Activated CD8-positive, alpha-beta memory T cell treated with anti-CD3 and anti-CD28 coated beads for 48 hours (primary cell): ENCODE results near the gene PNPLA1.
A peak's percentile ranks its signal among the peaks of the same experiment; 100 is the strongest.
"Not testable (repeated sequence)": the region's sequence is repeated elsewhere in the genome, so short reads cannot be mapped to it uniquely, and the experiment has no call there.

Source experiments
- DNase-seq, 3 experiments: peaks; one replicate each; pipeline ENCODE4 v3.0.0-alpha.2; 2020; ENCODE audit warnings: low read depth in 2 of 3, low spot score in 2 of 3

The PNPLA1 gene

GRCh38 chr6:36334832-36335459 lies 65.1 kb downstream of the PNPLA1 start:
- no peak for DNase-seq

DNA sequence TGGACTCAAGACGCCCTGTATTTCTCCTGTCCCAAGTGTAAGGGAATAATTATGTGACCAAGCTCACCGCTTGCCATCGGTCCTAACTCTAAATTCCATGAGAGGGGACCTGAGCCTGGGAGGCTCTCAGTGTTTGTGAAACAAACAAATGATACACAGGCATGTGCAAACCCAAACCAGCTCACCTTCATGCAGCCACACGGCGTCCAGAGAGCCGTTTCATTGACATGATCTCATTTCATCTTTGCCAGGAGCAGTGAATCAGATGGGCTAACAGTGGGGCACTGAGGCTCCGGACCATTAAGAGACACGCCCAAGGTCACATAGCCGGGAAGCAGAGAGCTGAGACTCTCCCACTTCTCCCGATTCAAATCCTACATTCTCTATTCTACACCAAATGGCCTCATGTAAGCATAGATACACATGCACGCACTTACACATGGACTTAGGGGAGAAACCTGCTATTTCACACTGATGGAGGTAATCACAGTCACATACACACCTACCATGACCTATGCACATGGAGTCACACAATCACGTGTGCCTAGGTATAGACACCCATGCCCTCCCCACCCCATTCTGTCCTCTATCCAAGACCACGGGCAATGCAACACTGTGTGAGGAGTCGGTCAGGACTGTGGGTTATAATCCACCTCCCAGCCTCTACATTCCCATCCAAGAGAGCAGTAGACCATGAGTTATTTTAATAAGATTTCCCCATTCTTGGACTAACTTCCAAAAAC lies 65.8 kb downstream of the PNPLA1 start:
- no peak for DNase-seq

GRCh38 chr6:36336208-36336710 lies 66.4 kb downstream of the PNPLA1 start:
- DNase-seq = no peak

GRCh38 chr6:36336779-36337241 lies 67.0 kb downstream of the PNPLA1 start, which contains the start of gene BNIP5:
Gene BNIP5, minus strand, starts transcription at chr6:36336888. Its CDS starts 6,198 bp downstream, at chr6:36330690.
- DNase-seq = no peak

DNA sequence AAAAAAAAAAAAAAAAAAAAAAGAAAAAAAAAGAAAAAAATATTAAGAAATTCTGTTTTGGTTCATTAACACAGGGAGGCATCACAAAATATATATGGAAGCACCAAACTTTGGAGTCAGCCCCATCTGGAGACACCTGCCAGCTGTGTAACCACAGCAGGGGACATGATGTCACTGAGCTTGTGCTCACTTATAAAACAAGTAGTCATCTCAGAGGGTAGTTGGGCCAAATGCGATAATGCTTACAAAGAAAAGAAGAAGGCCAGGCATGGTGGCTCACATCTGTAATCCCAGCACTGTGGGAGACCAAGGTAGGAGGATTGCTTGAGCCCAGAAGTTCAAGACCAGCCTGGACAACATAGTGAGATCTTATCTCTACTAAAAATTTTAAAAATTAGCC lies 68.0 kb downstream of the PNPLA1 start:
- no peak for DNase-seq

DNA sequence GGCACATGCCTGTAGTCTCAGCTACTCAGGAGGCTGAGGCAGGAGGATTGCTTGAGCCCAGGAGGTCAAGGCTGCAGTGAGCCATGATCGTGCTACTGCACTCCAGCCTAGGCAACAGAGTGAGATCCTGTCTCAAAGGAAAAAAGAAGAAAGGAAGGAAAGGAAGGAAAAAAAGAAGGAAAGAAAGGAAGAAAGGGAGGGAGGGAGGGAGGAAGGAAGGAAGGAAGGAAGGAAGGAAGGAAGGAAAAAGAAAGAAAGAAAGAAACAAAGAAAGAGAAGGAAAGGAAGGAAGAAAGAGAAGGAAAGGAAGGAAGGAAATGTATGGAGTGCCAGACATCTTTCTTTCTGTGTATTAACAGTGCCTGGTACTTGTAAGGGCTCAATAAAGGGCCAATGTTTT lies 68.4 kb downstream of the PNPLA1 start:
- not testable (repeated sequence) for DNase-seq

DNA sequence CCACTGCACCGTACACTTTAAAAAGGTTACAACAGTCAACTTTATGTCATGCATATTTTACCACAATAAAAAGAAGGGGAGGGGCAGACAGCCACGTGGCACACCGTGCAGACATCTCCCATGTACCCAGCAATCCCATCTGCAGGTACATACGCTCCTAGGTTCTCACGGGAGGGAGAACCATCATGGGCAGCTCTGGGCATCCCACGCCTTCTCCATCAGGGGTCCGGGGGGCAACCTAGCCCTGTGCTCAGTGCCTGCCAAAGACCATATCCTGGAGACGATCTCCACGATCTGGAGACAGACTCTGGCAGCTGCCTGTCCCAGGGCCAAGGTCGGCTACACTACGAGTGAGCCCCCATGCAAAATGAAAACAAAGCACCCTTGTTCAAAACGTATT lies 69.3 kb downstream of the PNPLA1 start:
- DNase-seq = no peak

- DNase-seq = no peak
Measured at GRCh38 chr6:36340306-36340617, 70.4 kb downstream of the PNPLA1 start.

DNA sequence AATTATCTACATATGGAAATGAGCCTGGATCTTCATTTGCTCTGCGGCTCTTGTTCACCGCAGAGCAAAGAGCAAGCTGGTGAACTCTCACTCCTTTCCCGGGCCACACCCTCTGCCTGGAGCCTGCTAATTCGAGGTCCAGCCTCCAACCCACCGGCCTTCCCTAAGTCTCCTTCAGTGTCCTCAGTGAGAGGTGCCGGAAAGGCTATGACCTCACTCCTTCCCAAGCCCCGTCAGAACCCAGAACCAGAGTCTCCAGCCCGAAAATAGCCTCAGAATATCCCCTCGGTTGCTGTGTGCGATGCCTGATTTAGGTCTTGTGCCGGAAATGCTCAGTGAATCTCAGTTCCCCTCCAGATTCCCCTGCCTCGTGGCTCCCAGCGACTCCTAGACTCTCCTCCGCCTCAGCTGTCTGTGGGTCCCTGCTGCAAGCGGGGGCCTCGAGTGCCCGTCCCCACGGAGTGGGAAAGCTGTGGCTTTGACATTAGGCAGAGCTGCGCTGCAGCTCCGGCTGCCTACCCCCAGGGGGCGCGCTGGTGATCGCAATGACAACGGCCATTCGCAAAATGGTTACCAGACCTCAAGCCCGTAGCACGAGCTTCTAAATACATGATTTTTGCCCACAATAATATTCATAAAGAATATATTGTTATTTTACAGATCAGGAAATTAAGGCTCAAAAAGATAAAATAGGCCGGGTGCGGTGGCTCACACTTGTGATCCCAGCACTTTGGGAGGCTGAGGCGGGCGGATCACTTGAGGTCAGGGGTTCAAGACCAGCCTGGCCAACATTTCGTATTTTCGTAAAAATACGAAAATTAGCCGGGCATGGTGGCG lies 71.0 kb downstream of the PNPLA1 start:
- DNase-seq = peak; percentile 12 to 63 (median 50)

GRCh38 chr6:36343109-36343680 lies 73.3 kb downstream of the PNPLA1 start:
- DNase-seq = no peak

- DNase-seq = no peak
Measured at GRCh38 chr6:36345681-36346466, 76.0 kb downstream of the PNPLA1 start.

GRCh38 chr6:36346486-36347273 lies 76.8 kb downstream of the PNPLA1 start:
- DNase-seq = no peak

- no peak for DNase-seq
Measured at GRCh38 chr6:36347621-36348020, 77.8 kb downstream of the PNPLA1 start.

DNA sequence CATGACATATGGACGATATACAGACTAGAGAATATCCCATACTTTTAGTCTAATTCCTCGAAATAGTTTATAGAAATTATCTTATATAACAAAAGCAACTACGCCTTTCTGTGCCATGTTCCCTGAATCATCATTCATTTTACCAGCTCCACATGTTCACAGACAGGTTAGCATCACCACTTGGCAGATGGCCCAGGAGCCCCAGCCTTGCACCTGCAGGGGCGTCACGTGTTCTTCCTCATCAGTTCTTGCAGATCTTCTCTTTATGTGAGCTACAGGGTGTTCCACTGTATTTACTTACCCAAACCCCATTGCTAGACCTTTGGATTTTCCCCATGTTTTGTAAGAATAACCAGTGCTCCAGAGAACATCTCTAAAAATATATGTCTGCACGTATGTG lies 79.4 kb downstream of the PNPLA1 start:
- DNase-seq = no peak

GRCh38 chr6:36350082-36350481 lies 80.2 kb downstream of the PNPLA1 start:
- no peak for DNase-seq

- DNase-seq = no peak
Measured at GRCh38 chr6:36350681-36351571, 81.1 kb downstream of the PNPLA1 start.

GRCh38 chr6:36352477-36353157 lies 82.8 kb downstream of the PNPLA1 start:
- no peak for DNase-seq

- no peak for DNase-seq
Measured at GRCh38 chr6:36353411-36353915, 83.6 kb downstream of the PNPLA1 start.
